Upper lobe of left lung (tissue), 6 donors: ENCODE results near the gene MPHOSPH8. TPM values are rescaled to one million over a fixed set of nuclear protein-coding genes. Genes with fewer than 3 reads are reported as not detected.

Experiments
- ATAC-seq, 2 donors: fragments of 200-7000 bp; cut with Tn5 transposase; one replicate each; pipeline ENCODE4 v1.9.1; 2022; ENCODE audit warnings: mild to moderate bottlenecking in 2 of 2, moderate library complexity in 2 of 2; ENCODE audit not compliant: low FRiP score in 2 of 2
- DNase-seq, 2 donors: peaks; one replicate each; pipeline ENCODE4 v3.0.0-alpha.2; 2019 to 2020
- H3K27ac ChIP-seq, 4 donors: fragments of 200-600 bp; sonication (generic); one replicate each; pipeline ENCODE4 v1.5.1; 2016 to 2019
- H3K27me3 ChIP-seq, 4 donors: fragments of 200-600 bp; sonication (generic); one replicate each; pipeline ENCODE4 v1.5.1; 2017 to 2019
- H3K36me3 ChIP-seq, 4 donors: fragments of 200-600 bp; sonication (generic); one replicate each; pipeline ENCODE4 v1.5.1; 2016 to 2019
- H3K4me1 ChIP-seq, 4 donors: fragments of 200-600 bp; sonication (generic); one replicate each; pipeline ENCODE4 v1.5.1; 2018 to 2019
- H3K4me3 ChIP-seq, 4 donors: fragments of 200-600 bp; sonication (generic); one replicate each; pipeline ENCODE4 v1.5.1; 2017 to 2019; ENCODE audit warnings: mild to moderate bottlenecking in 2 of 4, moderate library complexity in 1 of 4
- H3K9me3 ChIP-seq, 4 donors: fragments of 200-600 bp; sonication (generic); one replicate each; pipeline ENCODE4 v1.5.1; 2018 to 2019
- CTCF ChIP-seq, 6 experiments: fragments of 450-650 bp in 4 of 6; fragments of 200-600 bp in 2 of 6; sonication (generic) in 2 of 6; IDR thresholded peaks; one replicate each; pipeline ENCODE4 v1.5.1; 2016 to 2019; ENCODE audit warnings: antibody characterized with exemption in 6 of 6
- EP300 ChIP-seq, 4 donors: sonication (generic); formaldehyde crosslinking; IDR thresholded peaks; one replicate each; pipeline ENCODE4 v1.5.1; 2017; ENCODE audit warnings: antibody characterized with exemption in 4 of 4, control low read depth in 2 of 4
- POLR2A ChIP-seq, 4 donors: fragments of 450-650 bp; IDR thresholded peaks; one replicate each; pipeline ENCODE4 v1.5.1; 2016 to 2017; ENCODE audit warnings: antibody characterized with exemption in 4 of 4, mild to moderate bottlenecking in 2 of 4
- POLR2AphosphoS5 ChIP-seq, 2 donors: sonication (generic); formaldehyde crosslinking; IDR thresholded peaks; one replicate each; pipeline ENCODE4 v1.5.1; 2017; ENCODE audit warnings: antibody characterized with exemption in 2 of 2
- WGBS, 2 donors: methylation state at CpG; one replicate each; pipeline ENCODE4 v1.1.5; 2017 to 2018; 5-methylcytosine and 5-hydroxymethylcytosine counted together
- total RNA-seq, 6 donors: library from RNA; depleted of rRNA in 4 of 6; stranded (reverse); fragments of >200 nt in 4 of 6; gene quantifications; one replicate each; pipeline versions ENCODE4 v1.1.0 to v1.2.1, GENCODE V29; 2016 to 2021
- donor health status: DM: no; HTN: no; CAD: no; lungs with moderate emphysema.
- donor health status: DM: no; HTN: yes; CAD: no; lungs with severe emphysema.

MPHOSPH8 gene
- total RNA-seq, 6 donors from 2014 or later = 24.0 to 81.7 (median 35.3) TPM

- TF ChIP-seq EP300 (IDR thresholded peaks at IDR 0.05) = no peak
- no peak for TF ChIP-seq POLR2AphosphoS5 (IDR thresholded peaks at IDR 0.05)
- no peak for TF ChIP-seq POLR2A (IDR thresholded peaks at IDR 0.05)
- no peak for TF ChIP-seq CTCF (IDR thresholded peaks at IDR 0.05)
- H3K27me3 ChIP-seq = no peaks in the 10 kb centered on the region
- H3K36me3 ChIP-seq = peaks cover 0 to 76% (median 32%) of the 10 kb centered on the region in 4 donors
- no peaks in the 10 kb centered on the region for H3K4me1 ChIP-seq
- no peaks in the 10 kb centered on the region for H3K9me3 ChIP-seq
- H3K4me3 ChIP-seq = no peak overlapping the region
- ATAC-seq = no peak
- no peak for DNase-seq
- 83 to 90% methylated on average over 4 of the region's 4 CpGs for WGBS, 2 donors
- H3K27ac ChIP-seq = no peak overlapping the region
These were observed 12.6 kb downstream of the MPHOSPH8 start for GRCh38 chr13:19646063-19646462.

GRCh38 chr13:19650742-19651141, 17.3 kb downstream of the MPHOSPH8 start:
- 93 to 96% methylated on average over 4 of the region's 4 CpGs for whole genome bisulfite sequencing, 2 donors
- DNase-seq (no peak), ATAC-seq (no peak)
- Histone ChIP-seq H3K36me3 (peaks cover 0 to 82% (median 28%) of the 10 kb centered on the region in 4 donors), H3K4me3 (no peak overlapping the region), H3K4me1 (no peaks in the 10 kb centered on the region), H3K27ac (no peak overlapping the region), H3K9me3 (no peaks in the 10 kb centered on the region), H3K27me3 (no peaks in the 10 kb centered on the region)
- no peak for TF ChIP-seq POLR2A (IDR thresholded peaks at IDR 0.05)
- TF ChIP-seq EP300 (IDR thresholded peaks at IDR 0.05) = no peak
- no peak for TF ChIP-seq CTCF (IDR thresholded peaks at IDR 0.05)
- no peak for TF ChIP-seq POLR2AphosphoS5 (IDR thresholded peaks at IDR 0.05)

- Histone ChIP-seq H3K4me3 (no peak overlapping the region), H3K27me3 (no peaks in the 10 kb centered on the region), H3K27ac (no peak overlapping the region), H3K36me3 (peaks cover 18 to 72% (median 40%) of the 10 kb centered on the region in 4 donors), H3K4me1 (no peaks in the 10 kb centered on the region), H3K9me3 (no peaks in the 10 kb centered on the region)
- no peak for TF ChIP-seq POLR2AphosphoS5 (IDR thresholded peaks at IDR 0.05)
- no peak for TF ChIP-seq CTCF (IDR thresholded peaks at IDR 0.05)
- TF ChIP-seq EP300 (IDR thresholded peaks at IDR 0.05) = no peak
- no peak for ATAC-seq
- 52 to 70% methylated on average over 4 of the region's 4 CpGs for WGBS, 2 donors
- DNase-seq = no peak
These were observed 24.6 kb downstream of the MPHOSPH8 start for GRCh38 chr13:19657872-19658591.

GRCh38 chr13:19658831-19659230, 25.4 kb downstream of the MPHOSPH8 start:
- H3K36me3 ChIP-seq = peaks cover 24 to 75% (median 48%) of the 10 kb centered on the region in 4 donors
- TF ChIP-seq CTCF (IDR thresholded peaks at IDR 0.05) = no peak
- TF ChIP-seq POLR2AphosphoS5 (IDR thresholded peaks at IDR 0.05) = no peak
- TF ChIP-seq EP300 (IDR thresholded peaks at IDR 0.05) = no peak
- no peak for TF ChIP-seq POLR2A (IDR thresholded peaks at IDR 0.05)
- no peak overlapping the region for H3K4me3 ChIP-seq
- H3K27me3 ChIP-seq = no peaks in the 10 kb centered on the region
- H3K4me1 ChIP-seq = no peaks in the 10 kb centered on the region
- ATAC-seq (no peak), DNase-seq (no peak)
- no peak overlapping the region for H3K27ac ChIP-seq
- H3K9me3 ChIP-seq = no peaks in the 10 kb centered on the region

- ATAC-seq = no peak
- WGBS, 2 donors = 86 to 95% methylated on average over 2 of the region's 2 CpGs
- DNase-seq = no peak
- Histone ChIP-seq H3K36me3 (peaks cover 27 to 81% (median 59%) of the 10 kb centered on the region in 4 donors), H3K4me1 (no peaks in the 10 kb centered on the region), H3K27me3 (no peaks in the 10 kb centered on the region), H3K27ac (no peak overlapping the region), H3K9me3 (no peaks in the 10 kb centered on the region), H3K4me3 (no peak overlapping the region)
- TF ChIP-seq CTCF (IDR thresholded peaks at IDR 0.05) = no peak
These were observed 27.7 kb downstream of the MPHOSPH8 start for GRCh38 chr13:19661126-19661525.
